GM19438 (cell line): ENCODE measurements around the gene SLC9A3.
"Not testable (repeated sequence)": the region's sequence is repeated elsewhere in the genome, so short reads cannot be mapped to it uniquely, and the experiment has no call there.

Experiments used
- ATAC-seq: cut with Tn5 transposase; IDR thresholded peaks from one replicate; pipeline ENCODE4 v1.9.1; 2021; ENCODE audit warnings: low read depth; ENCODE audit not compliant: unreplicated experiment

The SLC9A3 gene

GRCh38 chr5:511476-511875 lies 12.8 kb downstream of the SLC9A3 start:
- ATAC-seq = no peak

GRCh38 chr5:510521-510920 lies 13.7 kb downstream of the SLC9A3 start:
- no peak for ATAC-seq

- ATAC-seq = no peak
Measured at GRCh38 chr5:509611-510185, 14.6 kb downstream of the SLC9A3 start.

GRCh38 chr5:507986-508575 lies 16.2 kb downstream of the SLC9A3 start:
- ATAC-seq = not testable (repeated sequence)

DNA sequence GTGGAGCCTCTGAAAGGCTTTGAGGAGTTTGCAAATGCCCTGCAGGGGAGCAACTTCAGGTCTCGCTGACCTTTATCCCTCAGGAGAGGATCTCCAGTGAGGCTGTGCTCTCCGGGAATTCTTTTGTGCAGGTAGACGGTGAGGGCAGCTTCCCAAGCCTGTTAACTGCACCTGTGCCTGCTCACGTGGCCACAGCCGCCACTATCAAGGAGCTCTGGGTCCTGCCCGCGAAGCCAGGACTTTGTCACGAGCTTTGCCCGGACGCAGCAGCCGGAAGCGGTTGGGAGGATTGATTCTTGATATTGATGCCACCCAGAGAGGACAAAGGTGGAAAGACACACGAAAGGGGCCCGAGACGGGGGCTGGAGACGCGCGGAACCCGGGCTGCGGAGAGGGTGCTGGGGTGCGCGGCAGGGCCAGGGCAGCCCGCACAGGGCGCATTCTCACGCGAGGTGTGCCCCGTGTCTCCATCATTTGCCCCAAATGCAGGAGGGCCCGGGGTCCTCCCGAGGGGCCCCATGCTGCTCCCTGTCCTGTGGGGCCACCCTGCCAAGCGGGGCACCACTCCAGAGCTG lies 18.2 kb downstream of the SLC9A3 start:
- ATAC-seq = no peak

- no peak for ATAC-seq
Measured at GRCh38 chr5:504326-505154, 19.7 kb downstream of the SLC9A3 start.

DNA sequence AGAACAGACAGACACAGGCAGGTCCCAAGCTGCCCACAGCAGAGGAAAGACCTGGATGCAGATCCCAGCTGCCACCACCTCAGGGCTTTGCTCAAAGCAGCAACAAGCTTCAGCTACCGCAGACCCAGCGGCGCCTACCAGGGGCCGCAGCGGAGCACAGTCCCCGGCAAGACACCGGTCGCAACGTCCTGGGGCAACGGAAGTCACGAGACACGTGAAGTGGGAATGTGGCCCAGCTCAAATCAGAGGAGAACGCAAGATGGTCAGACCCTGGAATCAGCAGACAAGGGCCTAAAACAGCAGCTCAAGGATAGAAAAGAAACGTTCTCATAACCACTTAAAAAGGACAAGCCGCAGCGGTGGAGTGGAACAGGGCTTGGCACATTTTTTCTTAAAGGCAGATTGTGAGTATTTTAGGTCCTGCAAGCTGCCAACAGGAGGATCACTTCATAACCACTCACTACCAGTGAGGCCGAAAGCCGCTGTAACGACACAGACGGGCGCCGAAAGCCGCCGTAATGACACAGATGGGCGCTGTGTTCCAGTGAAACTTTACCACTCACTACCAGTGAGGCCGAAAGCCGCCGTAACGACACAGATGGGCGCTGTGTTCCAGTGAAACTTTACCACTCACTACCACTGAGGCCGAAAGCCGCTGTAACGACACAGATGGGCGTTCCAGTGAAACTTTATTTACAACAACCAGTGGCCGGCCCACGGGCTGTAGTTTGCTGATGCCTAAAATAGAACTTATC lies 21.7 kb downstream of the SLC9A3 start:
- no peak for ATAC-seq

- ATAC-seq = no peak
Measured at GRCh38 chr5:501831-502184, 22.4 kb downstream of the SLC9A3 start.

- no peak for ATAC-seq
Measured at GRCh38 chr5:501105-501830, 23.0 kb downstream of the SLC9A3 start.

GRCh38 chr5:500491-500890 lies 23.8 kb downstream of the SLC9A3 start:
- ATAC-seq = no peak

DNA sequence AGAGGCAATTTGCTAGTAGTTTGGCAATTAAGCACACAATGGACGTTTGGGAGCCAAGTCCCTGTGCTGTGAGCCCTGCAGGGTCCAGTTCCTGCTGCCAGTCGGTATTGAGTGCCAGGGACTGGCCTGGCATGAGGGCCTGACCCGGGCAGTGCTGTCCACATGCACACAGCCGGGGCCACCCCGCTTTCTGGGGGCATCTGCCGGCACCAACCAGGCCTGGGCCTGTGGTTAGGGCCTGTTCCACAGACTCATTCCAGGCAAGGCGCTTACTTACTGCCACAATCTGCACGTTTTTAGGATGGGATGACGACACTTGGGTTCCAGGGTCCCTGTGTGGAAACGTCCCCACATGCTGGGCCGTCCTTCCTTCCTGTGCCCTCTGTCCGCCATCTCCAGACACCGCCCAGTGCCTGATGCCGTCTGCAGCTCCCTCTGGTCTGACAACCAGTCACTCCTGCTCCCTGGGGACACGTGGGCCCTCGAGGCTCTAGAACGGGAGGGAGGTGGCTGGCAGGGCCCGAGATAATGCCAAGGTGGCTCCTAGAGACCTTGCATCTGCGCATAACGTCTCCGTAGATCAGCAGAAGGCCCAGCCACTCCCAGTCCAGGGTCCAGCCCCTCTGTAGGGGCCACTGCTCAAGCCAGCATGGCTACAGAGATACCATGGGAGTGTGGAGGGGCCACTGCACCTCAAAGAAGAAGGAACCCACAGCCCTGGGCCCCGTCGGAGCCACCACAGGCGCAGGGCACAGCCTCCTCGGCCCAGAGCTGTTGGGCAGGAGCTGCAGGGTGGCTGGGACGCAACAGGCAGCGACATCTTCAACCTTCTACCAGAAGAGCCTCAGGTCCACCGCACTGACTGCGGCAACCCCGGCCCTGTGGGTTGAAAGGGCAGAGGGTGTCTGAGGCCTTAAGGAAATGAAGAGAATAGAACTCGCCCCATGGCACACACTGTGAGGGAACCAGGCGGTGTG lies 24.7 kb downstream of the SLC9A3 start:
- no peak for ATAC-seq

DNA sequence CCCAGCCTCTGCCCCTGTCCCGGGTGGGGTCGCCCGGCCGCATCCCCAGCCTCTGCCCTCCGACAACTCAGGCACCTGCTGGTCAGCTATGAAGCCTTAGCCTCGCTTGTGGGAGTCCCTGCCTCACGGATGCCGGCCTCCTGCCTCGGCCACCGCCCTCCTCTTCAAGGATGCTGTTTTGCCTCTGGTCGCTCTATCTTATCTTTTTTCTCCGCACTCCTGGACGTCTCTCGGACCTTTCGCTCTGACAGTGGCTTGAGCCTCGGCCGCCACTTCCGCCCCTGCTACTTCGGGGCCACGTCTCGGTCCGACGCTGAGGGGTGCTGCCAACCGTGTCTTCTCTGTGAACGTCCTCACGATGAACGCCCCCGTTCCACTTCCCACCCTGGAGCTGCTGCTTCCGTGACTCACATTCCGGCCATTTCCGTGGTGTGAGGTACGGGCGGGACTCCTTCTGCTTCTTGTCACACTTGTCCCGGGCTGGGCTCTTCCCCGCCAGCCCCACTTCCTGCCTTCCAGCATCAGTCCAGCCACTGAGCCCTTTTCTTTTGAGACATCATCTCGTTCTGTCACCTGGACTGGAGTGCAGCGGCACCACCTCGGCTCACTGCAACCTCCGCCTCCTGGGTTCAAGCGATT lies 26.3 kb downstream of the SLC9A3 start:
- no peak for ATAC-seq

DNA sequence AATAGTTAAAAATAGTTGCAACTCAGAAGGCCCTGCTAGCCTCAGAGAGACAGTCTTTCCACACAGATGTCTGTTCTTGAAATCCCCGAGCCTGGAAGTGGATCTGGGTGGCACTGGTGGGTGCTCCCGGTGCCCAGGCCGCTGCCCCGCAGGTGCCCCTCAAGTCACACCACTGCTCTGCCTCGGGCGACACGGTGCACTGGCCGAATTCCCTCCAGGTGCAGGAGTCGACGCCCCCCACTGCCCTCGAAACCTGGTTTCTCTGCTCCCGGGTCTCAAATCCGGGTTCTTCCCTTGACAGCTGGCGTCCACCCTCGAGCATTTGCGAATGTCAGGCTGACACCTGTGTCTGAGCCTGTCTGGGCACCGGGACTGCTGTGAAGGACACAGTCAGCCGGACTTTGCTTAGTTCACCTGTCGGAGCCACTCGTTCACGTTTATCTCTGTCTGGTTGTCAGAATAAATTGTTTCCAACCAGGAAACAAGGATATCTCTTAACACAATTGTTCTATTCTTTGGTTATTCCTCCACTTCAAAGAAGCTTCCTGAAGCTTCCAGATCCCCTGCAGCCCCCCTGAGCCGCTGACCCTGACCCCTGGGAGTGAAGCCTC lies 27.1 kb downstream of the SLC9A3 start:
- ATAC-seq = no peak

GRCh38 chr5:496028-496427 lies 28.2 kb downstream of the SLC9A3 start:
- ATAC-seq = no peak

DNA sequence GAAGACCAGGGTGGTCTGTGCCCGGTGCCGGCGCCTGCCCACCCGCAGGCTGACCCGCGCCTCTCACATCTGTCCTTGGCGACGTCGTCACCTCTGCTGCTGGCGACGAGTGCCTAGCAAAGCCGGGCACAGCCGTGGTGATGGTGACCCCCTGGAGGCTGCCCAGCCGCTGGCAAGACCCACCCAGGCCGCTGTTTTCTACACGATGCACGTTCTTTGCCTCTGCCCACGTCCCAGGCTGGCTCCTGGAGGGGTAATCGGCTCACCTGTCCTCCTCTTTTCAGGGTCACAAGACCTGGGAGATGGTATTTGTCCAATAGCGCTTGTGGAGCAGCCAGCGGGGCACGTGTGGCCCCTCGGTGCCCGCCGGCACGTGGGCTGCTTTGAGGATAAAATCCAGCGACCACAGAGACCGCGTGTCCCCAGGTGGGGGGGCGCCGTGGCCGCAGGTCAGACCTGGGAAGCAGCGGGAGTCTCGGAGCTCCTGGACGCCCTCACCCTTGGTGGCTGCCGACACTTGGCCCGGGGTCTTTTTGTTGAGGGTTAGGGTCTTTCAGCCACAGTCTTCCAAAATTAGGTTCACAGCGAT lies 29.5 kb downstream of the SLC9A3 start:
- ATAC-seq = no peak

GRCh38 chr5:493758-494157 lies 30.5 kb downstream of the SLC9A3 start:
- no peak for ATAC-seq

GRCh38 chr5:493119-493701 lies 31.0 kb downstream of the SLC9A3 start:
- no peak for ATAC-seq
